K562 (cell line): ENCODE data around the gene ADAMTS7. TPM values are rescaled to one million over a fixed set of nuclear protein-coding genes. Genes with fewer than 3 reads are reported as not detected.
A peak's percentile ranks its signal among the peaks of the same experiment; 100 is the strongest.

Experiments
- ATAC-seq: fragments of 200-7000 bp; cut with Tn5 transposase; 3 replicates; pipeline ENCODE4 v1.9.1; 2020; ENCODE audit warnings: moderate library complexity
- BruUV-seq: library from RNA; stranded (reverse); fragments of 400-500 nt; replicated peaks from 2 replicates; lab custom pipeline; 2021; lab: Mats Ljungman, UMichigan
- CTCF ChIA-PET: fragments of 300-600 bp; formaldehyde crosslinking; extraction: SDS; loops from one replicate; lab custom pipeline; 2021; ENCODE audit warnings: low intra/inter-chr PET ratio; lab: Yijun Ruan, JAX
- POLR2A ChIA-PET: fragments of 300-600, 350-650 bp; sonication (Branson Sonifier 250); formaldehyde crosslinking; extraction: SDS; loops from one replicate; lab custom pipeline; 2021; ENCODE audit warnings: antibody characterized with exemption, inconsistent platforms; lab: Yijun Ruan, JAX
- DNase-seq, 4 experiments: peaks; one replicate each; pipeline versions ENCODE4 v3.0.0 to v3.0.0-alpha.2; 2011 to 2018; ENCODE audit warnings: low spot score in 3 of 4, mixed read lengths in 3 of 4; ENCODE audit errors: extremely low read depth in 1 of 4
- FAIRE-seq: peaks from 2 replicates; lab custom pipeline; 2011; peaks lifted over from hg19 to GRCh38; lab: Jason Lieb, UNC
- H2AFZ ChIP-seq: 2 replicates; pipeline ENCODE4 v1.6.0; 2011; ENCODE audit warnings: low read depth, low read length, control low read depth, inconsistent platforms
- H3K27ac ChIP-seq: fragments of 200-600 bp; 3 replicates; pipeline ENCODE4 v1.8.0; 2011; ENCODE audit warnings: low read depth, mild to moderate bottlenecking, control low read depth, inconsistent platforms, low read length, moderate library complexity, mixed read lengths; ENCODE audit errors: extremely low read depth
- H3K27me3 ChIP-seq, 2 experiments: fragments of 300-600 bp in 1 of 2; 2 replicates in 1 of 2; 3 replicates in 1 of 2; pipeline versions ENCODE4 v1.6.0 to v1.8.0; 2011; ENCODE audit warnings: inconsistent platforms in 2 of 2, low read length in 2 of 2, mild to moderate bottlenecking in 1 of 2, mixed read lengths in 1 of 2, moderate library complexity in 1 of 2; ENCODE audit not compliant: control insufficient read depth in 2 of 2, insufficient read depth in 2 of 2
- H3K36me3 ChIP-seq: fragments of 300-600 bp; 3 replicates; pipeline ENCODE4 v1.8.0; 2011; ENCODE audit warnings: mild to moderate bottlenecking, low read length, inconsistent platforms; ENCODE audit not compliant: control insufficient read depth, insufficient read depth
- H3K4me1 ChIP-seq, 2 experiments: fragments of 200-600 bp in 1 of 2; replicated peaks in 1 of 2; 2 replicates in 1 of 2; 3 replicates in 1 of 2; pipeline versions ENCODE4 v1.5.1 to v1.8.0; 2011; ENCODE audit warnings: inconsistent platforms in 2 of 2, low read length in 2 of 2, mild to moderate bottlenecking in 1 of 2, mixed read lengths in 1 of 2, moderate library complexity in 1 of 2; ENCODE audit not compliant: control insufficient read depth in 2 of 2, insufficient read depth in 2 of 2
- H3K4me2 ChIP-seq: 2 replicates; pipeline ENCODE4 v1.6.1; 2011; ENCODE audit warnings: low read length, control low read depth, inconsistent platforms, mixed read lengths; ENCODE audit not compliant: insufficient read depth
- H3K4me3 ChIP-seq: fragments of 200-600 bp; sonication (generic), shearing (Covaris generic); 2 replicates; pipeline ENCODE4 v1.5.1; 2016; ENCODE audit warnings: control low read depth, inconsistent platforms
- H3K79me2 ChIP-seq: fragments of 200-600 bp; 3 replicates; pipeline ENCODE4 v1.8.0; 2011; ENCODE audit warnings: low read length, inconsistent platforms; ENCODE audit not compliant: control insufficient read depth, insufficient read depth
- H3K9ac ChIP-seq, 2 experiments: 2 replicates each; pipeline versions ENCODE4 v1.6.0 to v1.6.1; 2011; ENCODE audit warnings: low read depth in 2 of 2, low read length in 2 of 2, control low read depth in 1 of 2, inconsistent platforms in 1 of 2, mild to moderate bottlenecking in 1 of 2, mixed read lengths in 1 of 2; ENCODE audit not compliant: insufficient read depth in 1 of 2
- H3K9me1 ChIP-seq: one replicate; pipeline ENCODE4 v1.6.0; 2011; ENCODE audit warnings: inconsistent platforms, mild to moderate bottlenecking, low read length, moderate library complexity; ENCODE audit not compliant: control insufficient read depth, insufficient read depth
- H3K9me3 ChIP-seq: replicated peaks from 2 replicates; pipeline ENCODE4 v1.5.1; 2011; ENCODE audit warnings: low read depth, low read length, inconsistent platforms; ENCODE audit not compliant: control insufficient read depth, insufficient read depth
- H4K20me1 ChIP-seq: replicated peaks from 2 replicates; pipeline ENCODE4 v1.6.1; 2011; ENCODE audit warnings: low read length, inconsistent platforms, mixed read lengths; ENCODE audit not compliant: control insufficient read depth, insufficient read depth
- GABPA ChIP-seq: fragments of 200-800 bp; sonication (Bioruptor generic); conservative IDR thresholded peaks from 2 replicates; pipeline ENCODE4 v1.6.1; 2016; ENCODE audit warnings: low read depth, missing genetic modification characterization, missing compliant biosample characterization
- ZNF146 ChIP-seq: IDR thresholded peaks from one replicate; pipeline ENCODE4 v1.6.1; 2018; ENCODE audit warnings: missing compliant biosample characterization; ENCODE audit not compliant: unreplicated experiment
- ZNF75A ChIP-seq: fragments of 450-650 bp; formaldehyde crosslinking; IDR thresholded peaks from 2 replicates; pipeline ENCODE4 v1.4.0; 2020; ENCODE audit warnings: mild to moderate bottlenecking
- WGBS: fragments of 100-300 bp; shearing (Covaris generic); methylation state at CpG from one replicate; pipeline ENCODE4 v1.1.6; 2016; ENCODE audit warnings: low coverage, mixed read lengths; ENCODE audit not compliant: insufficient coverage; ENCODE audit errors: missing lambda C conversion rate; 5-methylcytosine and 5-hydroxymethylcytosine counted together
- in situ Hi-C: fragments of 300-500 bp; cut with MboI; formaldehyde crosslinking; loops from 4 replicates; pipeline ENCODE4 v1.15.0; 2018; ENCODE audit warnings: inconsistent platforms, mixed read lengths
- intact Hi-C: fragments of 100-400 bp; cut with micrococcal nuclease; formaldehyde crosslinking; loops from 2 replicates; pipeline ENCODE4 v1.14.2; 2022
- polyA plus RNA-seq, 8 experiments: library from polyadenylated mRNA; depleted of rRNA in 4 of 8; stranded (reverse) in 5 of 8; unstranded in 3 of 8; fragments of >200 nt; fragmentation: Nextera tagmentation in 2 of 8; fragmentation: Illumina TruSeq in 1 of 8; extraction: Ambion mirVana in 2 of 8; extraction: Trizol in 1 of 8; gene quantifications; 2 replicates each; pipeline versions ENCODE4 v1.2.1 to v1.2.3, GENCODE V29; 2011 to 2014; ENCODE audit warnings: inconsistent platforms in 1 of 8, missing spikeins in 1 of 8
- total RNA-seq, 7 experiments: library from RNA; depleted of rRNA in 6 of 7; stranded (reverse); fragments of >200 nt in 6 of 7; fragmentation: Illumina TruSeq in 2 of 7; extraction: Trizol in 2 of 7; gene quantifications; 2 replicates each; pipeline versions ENCODE4 v1.2.1 to v1.2.3, GENCODE V29; 2011 to 2021; ENCODE audit warnings: low replicate concordance in 1 of 7
- TF ChIP-seq, protein P1 (sequence below), 3 experiments: fragments of 200-800 bp in 1 of 3; fragments of 250-450 bp in 1 of 3; fragments of 450-650 bp in 1 of 3; sonication (Bioruptor Pico) in 1 of 3; sonication (Bioruptor generic) in 1 of 3; formaldehyde crosslinking in 1 of 3; IDR thresholded peaks; 2 replicates each; pipeline versions ENCODE4 v1.6.1 to v1.8.0; 2016 to 2022; ENCODE audit warnings: mild to moderate bottlenecking in 2 of 3, missing genetic modification characterization in 2 of 3, missing compliant biosample characterization in 1 of 3, moderate library complexity in 1 of 3
- TF ChIP-seq, protein P2 (sequence below): fragments of 200-800 bp; sonication (Bioruptor generic); IDR thresholded peaks from 2 replicates; pipeline ENCODE4 v1.6.1; 2017; ENCODE audit warnings: missing genetic modification characterization, missing compliant biosample characterization

ADAMTS7 gene
- total and polyA plus RNA-seq, 9 of the 15 experiments (the other 6 are each of a cell fraction or from before 2014, with no cell fraction given): 0.05 to 0.07 TPM; not detected in 7

DNA sequence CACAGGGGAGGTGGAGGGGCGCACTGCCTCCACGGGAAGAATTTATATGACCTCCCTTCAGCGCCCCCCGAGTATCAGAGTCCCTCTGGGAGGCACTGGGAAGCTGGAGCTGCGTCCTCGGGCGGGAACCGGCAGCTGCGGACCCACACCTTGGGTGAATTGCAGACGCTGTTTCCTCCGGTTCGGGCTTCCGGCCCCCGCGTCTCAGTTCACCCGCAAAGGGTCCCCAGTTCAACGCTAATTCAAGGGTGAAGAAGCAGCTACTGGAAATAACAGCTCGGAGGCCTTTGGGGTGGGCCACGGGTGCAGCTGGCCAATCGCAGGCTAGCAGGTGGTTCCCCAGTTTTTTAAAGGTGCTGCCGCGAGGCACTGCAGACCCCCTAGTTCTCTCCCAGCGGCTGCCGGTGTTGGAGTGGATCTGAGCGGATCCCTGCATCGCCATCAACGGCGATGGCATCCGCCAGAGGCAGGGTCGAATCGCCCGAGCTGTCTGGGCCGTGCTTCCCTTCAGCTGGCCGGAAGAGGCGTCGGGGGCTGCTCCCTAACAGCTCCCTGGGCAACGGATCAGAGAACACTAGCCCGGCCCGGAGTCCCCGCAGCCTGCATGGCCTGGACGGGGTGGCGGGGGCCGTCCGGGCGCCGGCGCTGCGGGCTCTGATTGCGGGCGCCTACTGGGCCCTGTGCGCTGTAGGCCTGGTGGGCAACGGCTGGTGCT is 19.4 kb upstream of the ADAMTS7 start:
- H3K4me2 ChIP-seq: no peak overlapping the region
- no peaks in the 10 kb centered on the region for H3K9me3 ChIP-seq
- in situ Hi-C loops (no loop called here), intact Hi-C loops (no loop called here)
- ATAC-seq (peak; percentile 64), FAIRE-seq (no peak), DNase-seq (no peak)
- no peaks in the 10 kb centered on the region; the same call in 1 of the 2 replicates for H4K20me1 ChIP-seq
- H3K27ac ChIP-seq: no peak overlapping the region
- no peaks in the 10 kb centered on the region for H3K9me1 ChIP-seq
- no peak overlapping the region for H3K4me3 ChIP-seq
- peaks cover 0 to 17% of the 10 kb centered on the region in 2 experiments; a peak in 2 of 5 replicates for H3K4me1 ChIP-seq
- no TSS peak for BruUV-seq
- TF ChIP-seq, protein P1, sequence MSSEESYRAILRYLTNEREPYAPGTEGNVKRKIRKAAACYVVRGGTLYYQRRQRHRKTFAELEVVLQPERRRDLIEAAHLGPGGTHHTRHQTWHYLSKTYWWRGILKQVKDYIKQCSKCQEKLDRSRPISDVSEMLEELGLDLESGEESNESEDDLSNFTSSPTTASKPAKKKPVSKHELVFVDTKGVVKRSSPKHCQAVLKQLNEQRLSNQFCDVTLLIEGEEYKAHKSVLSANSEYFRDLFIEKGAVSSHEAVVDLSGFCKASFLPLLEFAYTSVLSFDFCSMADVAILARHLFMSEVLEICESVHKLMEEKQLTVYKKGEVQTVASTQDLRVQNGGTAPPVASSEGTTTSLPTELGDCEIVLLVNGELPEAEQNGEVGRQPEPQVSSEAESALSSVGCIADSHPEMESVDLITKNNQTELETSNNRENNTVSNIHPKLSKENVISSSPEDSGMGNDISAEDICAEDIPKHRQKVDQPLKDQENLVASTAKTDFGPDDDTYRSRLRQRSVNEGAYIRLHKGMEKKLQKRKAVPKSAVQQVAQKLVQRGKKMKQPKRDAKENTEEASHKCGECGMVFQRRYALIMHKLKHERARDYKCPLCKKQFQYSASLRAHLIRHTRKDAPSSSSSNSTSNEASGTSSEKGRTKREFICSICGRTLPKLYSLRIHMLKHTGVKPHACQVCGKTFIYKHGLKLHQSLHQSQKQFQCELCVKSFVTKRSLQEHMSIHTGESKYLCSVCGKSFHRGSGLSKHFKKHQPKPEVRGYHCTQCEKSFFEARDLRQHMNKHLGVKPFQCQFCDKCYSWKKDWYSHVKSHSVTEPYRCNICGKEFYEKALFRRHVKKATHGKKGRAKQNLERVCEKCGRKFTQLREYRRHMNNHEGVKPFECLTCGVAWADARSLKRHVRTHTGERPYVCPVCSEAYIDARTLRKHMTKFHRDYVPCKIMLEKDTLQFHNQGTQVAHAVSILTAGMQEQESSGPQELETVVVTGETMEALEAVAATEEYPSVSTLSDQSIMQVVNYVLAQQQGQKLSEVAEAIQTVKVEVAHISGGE (CRISPR knock-in tag; IDR thresholded peaks at IDR 0.05): peak in 1 of 3 experiments; percentile 40; a peak in 1 of 6 replicates
- no peak for TF ChIP-seq ZNF146
- TF ChIP-seq ZNF75A: no peak
- TF ChIP-seq, protein P2, sequence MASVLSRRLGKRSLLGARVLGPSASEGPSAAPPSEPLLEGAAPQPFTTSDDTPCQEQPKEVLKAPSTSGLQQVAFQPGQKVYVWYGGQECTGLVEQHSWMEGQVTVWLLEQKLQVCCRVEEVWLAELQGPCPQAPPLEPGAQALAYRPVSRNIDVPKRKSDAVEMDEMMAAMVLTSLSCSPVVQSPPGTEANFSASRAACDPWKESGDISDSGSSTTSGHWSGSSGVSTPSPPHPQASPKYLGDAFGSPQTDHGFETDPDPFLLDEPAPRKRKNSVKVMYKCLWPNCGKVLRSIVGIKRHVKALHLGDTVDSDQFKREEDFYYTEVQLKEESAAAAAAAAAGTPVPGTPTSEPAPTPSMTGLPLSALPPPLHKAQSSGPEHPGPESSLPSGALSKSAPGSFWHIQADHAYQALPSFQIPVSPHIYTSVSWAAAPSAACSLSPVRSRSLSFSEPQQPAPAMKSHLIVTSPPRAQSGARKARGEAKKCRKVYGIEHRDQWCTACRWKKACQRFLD (CRISPR knock-in tag): no peak
- TF ChIP-seq GABPA (tag): 0 out of 2 replicates have a peak, but pooled peaks have one; percentile 20
- H3K36me3 ChIP-seq: no peaks in the 10 kb centered on the region
- no peak overlapping the region for H3K9ac ChIP-seq
- peaks cover 36 to 50% of the 10 kb centered on the region in 2 experiments; a peak in 4 of 5 replicates for H3K27me3 ChIP-seq
- 14% methylated on average over 38 of the region's 52 CpGs for WGBS
- H2AFZ ChIP-seq: no peak overlapping the region
- ChIA-PET POLR2A (interaction anchor here (1.2 kb wide), 1 partner anchor 20 kb away, joined by 3 read pairs; no protein-coding TSS in a partner anchor), CTCF (no interaction called here)
- H3K79me2 ChIP-seq: no peaks in the 10 kb centered on the region
